Activated naive CD8-positive, alpha-beta T cell treated with anti-CD3 and anti-CD28 coated beads for 36 hours (primary cell): ENCODE data around the gene CSHL1. TPM values are rescaled to one million over a fixed set of nuclear protein-coding genes. Genes with fewer than 3 reads are reported as not detected.

Experiments used
- DNase-seq: peaks from one replicate; pipeline ENCODE4 v3.0.0; 2021
- H3K27ac Mint-ChIP-seq: one replicate; pipeline ENCODE4 v1.8.0; 2022; ENCODE audit warnings: mild to moderate bottlenecking, moderate library complexity, mixed read lengths
- H3K27me3 Mint-ChIP-seq: one replicate; pipeline ENCODE4 v1.8.0; 2022; ENCODE audit warnings: mild to moderate bottlenecking, mixed read lengths
- H3K36me3 Mint-ChIP-seq: one replicate; pipeline ENCODE4 v1.8.0; 2021; ENCODE audit warnings: mild to moderate bottlenecking, mixed read lengths
- H3K4me1 Mint-ChIP-seq: one replicate; pipeline ENCODE4 v1.8.0; 2021; ENCODE audit warnings: mixed read lengths
- H3K4me3 Mint-ChIP-seq: one replicate; pipeline ENCODE4 v1.8.0; 2022; ENCODE audit warnings: mild to moderate bottlenecking, moderate library complexity, mixed read lengths
- H3K9me3 Mint-ChIP-seq: one replicate; pipeline ENCODE4 v1.8.0; 2022; ENCODE audit warnings: mixed read lengths
- total RNA-seq, 2 experiments: library from RNA; stranded (reverse); gene quantifications; one replicate each; pipeline ENCODE4 v1.2.3, GENCODE V29; 2021

Gene CSHL1
- total RNA-seq, result not detected

GRCh38 chr17:63911041-63911635 is at the start of gene CSHL1:
CSHL1 (minus strand) TSS chr17:63911258; CDS start chr17:63911196, 62 bp downstream.
- Mint-ChIP-seq H3K4me1 (no peaks in the 10 kb centered on the region), H3K4me3 (no peak within 1 kb of the TSS), H3K9me3 (no peaks in the 10 kb centered on the region), H3K27ac (no peak within 1 kb of the TSS), H3K27me3 (no peaks in the 10 kb centered on the region), H3K36me3 (no peaks in the 10 kb centered on the region)
- DNase-seq, result no peak

- H3K4me1 Mint-ChIP-seq, result peaks cover 2% of the 10 kb centered on the region
- no peaks in the 10 kb centered on the region for H3K36me3 Mint-ChIP-seq
- H3K4me3 Mint-ChIP-seq, result no peak overlapping the region
- H3K27ac Mint-ChIP-seq, result no peak overlapping the region
- no peaks in the 10 kb centered on the region for H3K27me3 Mint-ChIP-seq
- no peaks in the 10 kb centered on the region for H3K9me3 Mint-ChIP-seq
- DNase-seq, result no peak
These were observed 49.4 kb upstream of the CSHL1 start for GRCh38 chr17:63960430-63960829.

DNA sequence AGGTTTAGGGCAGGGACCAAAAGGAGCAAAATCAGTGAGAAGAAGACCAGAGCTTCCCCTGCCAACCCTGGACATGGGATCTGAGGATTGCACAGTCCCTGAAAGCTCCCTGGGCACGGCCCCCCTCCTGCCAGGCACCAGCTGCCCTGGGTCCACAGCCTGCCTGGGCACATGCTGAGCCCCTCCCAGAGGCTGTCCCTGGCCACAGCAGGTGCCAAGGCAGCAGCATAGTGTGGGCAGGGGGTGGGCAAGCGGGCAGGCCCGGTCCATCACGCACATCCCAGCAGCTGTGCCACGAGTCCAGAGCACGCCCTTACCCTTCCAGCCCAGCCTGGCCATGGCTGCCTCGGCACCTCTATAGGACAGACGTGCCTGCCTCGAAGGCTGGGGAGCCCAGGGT is 48.9 kb upstream of the CSHL1 start:
- H3K27ac Mint-ChIP-seq, result no peak overlapping the region
- no peak for DNase-seq
- peaks cover 4% of the 10 kb centered on the region for H3K4me1 Mint-ChIP-seq
- no peak overlapping the region for H3K4me3 Mint-ChIP-seq
- no peaks in the 10 kb centered on the region for H3K27me3 Mint-ChIP-seq
- no peaks in the 10 kb centered on the region for H3K9me3 Mint-ChIP-seq
- H3K36me3 Mint-ChIP-seq, result no peaks in the 10 kb centered on the region

GRCh38 chr17:63956296-63956920 is 45.4 kb upstream of the CSHL1 start:
- Mint-ChIP-seq H3K27ac (no peak overlapping the region), H3K9me3 (no peaks in the 10 kb centered on the region), H3K4me1 (peaks cover 19% of the 10 kb centered on the region), H3K36me3 (no peaks in the 10 kb centered on the region), H3K27me3 (no peaks in the 10 kb centered on the region), H3K4me3 (no peak overlapping the region)
- DNase-seq, result no peak

GRCh38 chr17:63955791-63956190 is 44.7 kb upstream of the CSHL1 start:
- Mint-ChIP-seq H3K4me3 (no peak overlapping the region), H3K4me1 (peaks cover 19% of the 10 kb centered on the region), H3K36me3 (no peaks in the 10 kb centered on the region), H3K9me3 (no peaks in the 10 kb centered on the region), H3K27ac (peak overlapping the region; percentile 1), H3K27me3 (no peaks in the 10 kb centered on the region)
- DNase-seq, result no peak

GRCh38 chr17:63955232-63955631 is 44.2 kb upstream of the CSHL1 start:
- H3K27ac Mint-ChIP-seq, result no peak overlapping the region
- no peaks in the 10 kb centered on the region for H3K9me3 Mint-ChIP-seq
- no peak overlapping the region for H3K4me3 Mint-ChIP-seq
- no peaks in the 10 kb centered on the region for H3K27me3 Mint-ChIP-seq
- no peak for DNase-seq
- H3K36me3 Mint-ChIP-seq, result no peaks in the 10 kb centered on the region
- H3K4me1 Mint-ChIP-seq, result peaks cover 19% of the 10 kb centered on the region

GRCh38 chr17:63954402-63955063 is 43.5 kb upstream of the CSHL1 start:
- DNase-seq, result peak; percentile 38
- Mint-ChIP-seq H3K4me1 (peaks cover 19% of the 10 kb centered on the region), H3K36me3 (no peaks in the 10 kb centered on the region), H3K9me3 (no peaks in the 10 kb centered on the region), H3K27me3 (no peaks in the 10 kb centered on the region), H3K27ac (peak overlapping the region; percentile 80), H3K4me3 (peak overlapping the region; percentile 32)

GRCh38 chr17:63950940-63951907 is 40.2 kb upstream of the CSHL1 start:
- Mint-ChIP-seq H3K27me3 (no peaks in the 10 kb centered on the region), H3K4me1 (peaks cover 24% of the 10 kb centered on the region), H3K36me3 (no peaks in the 10 kb centered on the region), H3K4me3 (no peak overlapping the region), H3K27ac (no peak overlapping the region), H3K9me3 (no peaks in the 10 kb centered on the region)
- no peak for DNase-seq

DNA sequence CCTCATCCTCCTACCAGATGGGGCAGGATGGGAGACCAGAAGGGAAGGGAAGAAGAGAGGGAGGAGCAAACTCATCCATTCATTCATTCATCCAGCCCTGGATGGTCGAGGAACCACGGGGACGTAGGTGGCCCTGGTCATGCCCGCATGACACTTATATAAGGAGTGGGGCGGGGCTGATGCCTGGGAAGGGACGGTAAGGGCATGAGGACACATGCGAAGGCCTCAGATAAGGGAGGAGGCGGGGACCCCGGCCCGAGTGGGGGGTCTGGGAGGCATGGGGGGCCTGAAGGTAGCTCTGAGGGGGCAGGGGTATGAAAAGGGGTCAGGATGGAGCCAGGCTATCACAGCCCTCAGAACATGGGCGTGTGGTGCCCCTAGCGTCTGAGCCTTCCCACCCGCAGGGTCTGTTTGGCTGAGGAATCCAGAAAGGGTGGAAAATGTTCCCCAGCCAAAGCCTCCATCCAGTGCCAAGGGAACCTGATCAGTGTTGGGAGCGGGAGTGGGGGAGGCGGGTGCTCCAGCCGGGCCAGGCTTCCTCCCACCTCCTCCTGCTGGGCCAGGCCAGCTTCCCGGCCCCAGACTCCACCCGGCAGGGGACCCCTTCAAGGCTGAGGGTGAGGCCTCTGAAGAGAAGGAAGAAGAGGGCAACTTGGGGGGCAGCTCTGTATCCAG is 38.7 kb upstream of the CSHL1 start:
- H3K4me1 Mint-ChIP-seq, result peaks cover 28% of the 10 kb centered on the region
- no peaks in the 10 kb centered on the region for H3K27me3 Mint-ChIP-seq
- H3K27ac Mint-ChIP-seq, result no peak overlapping the region
- DNase-seq, result no peak
- no peak overlapping the region for H3K4me3 Mint-ChIP-seq
- no peaks in the 10 kb centered on the region for H3K9me3 Mint-ChIP-seq
- no peaks in the 10 kb centered on the region for H3K36me3 Mint-ChIP-seq

- DNase-seq, result no peak
- H3K4me3 Mint-ChIP-seq, result no peak overlapping the region
- no peak overlapping the region for H3K27ac Mint-ChIP-seq
- peaks cover 17% of the 10 kb centered on the region for H3K4me1 Mint-ChIP-seq
- H3K36me3 Mint-ChIP-seq, result no peaks in the 10 kb centered on the region
- H3K27me3 Mint-ChIP-seq, result no peaks in the 10 kb centered on the region
- no peaks in the 10 kb centered on the region for H3K9me3 Mint-ChIP-seq
These were observed 37.5 kb upstream of the CSHL1 start for GRCh38 chr17:63948521-63948920.

- H3K4me3 Mint-ChIP-seq, result no peak overlapping the region
- no peaks in the 10 kb centered on the region for H3K27me3 Mint-ChIP-seq
- no peak for DNase-seq
- peaks cover 15% of the 10 kb centered on the region for H3K4me1 Mint-ChIP-seq
- no peaks in the 10 kb centered on the region for H3K9me3 Mint-ChIP-seq
- no peaks in the 10 kb centered on the region for H3K36me3 Mint-ChIP-seq
- no peak overlapping the region for H3K27ac Mint-ChIP-seq
These were observed 36.8 kb upstream of the CSHL1 start for GRCh38 chr17:63947711-63948330.

GRCh38 chr17:63946440-63947363 is 35.6 kb upstream of the CSHL1 start:
- H3K27me3 Mint-ChIP-seq, result no peaks in the 10 kb centered on the region
- peaks cover 15% of the 10 kb centered on the region for H3K4me1 Mint-ChIP-seq
- H3K36me3 Mint-ChIP-seq, result no peaks in the 10 kb centered on the region
- H3K9me3 Mint-ChIP-seq, result no peaks in the 10 kb centered on the region
- H3K4me3 Mint-ChIP-seq, result peak overlapping the region; percentile 57
- peak; percentile 66 for DNase-seq
- peak overlapping the region; percentile 83 for H3K27ac Mint-ChIP-seq

DNA sequence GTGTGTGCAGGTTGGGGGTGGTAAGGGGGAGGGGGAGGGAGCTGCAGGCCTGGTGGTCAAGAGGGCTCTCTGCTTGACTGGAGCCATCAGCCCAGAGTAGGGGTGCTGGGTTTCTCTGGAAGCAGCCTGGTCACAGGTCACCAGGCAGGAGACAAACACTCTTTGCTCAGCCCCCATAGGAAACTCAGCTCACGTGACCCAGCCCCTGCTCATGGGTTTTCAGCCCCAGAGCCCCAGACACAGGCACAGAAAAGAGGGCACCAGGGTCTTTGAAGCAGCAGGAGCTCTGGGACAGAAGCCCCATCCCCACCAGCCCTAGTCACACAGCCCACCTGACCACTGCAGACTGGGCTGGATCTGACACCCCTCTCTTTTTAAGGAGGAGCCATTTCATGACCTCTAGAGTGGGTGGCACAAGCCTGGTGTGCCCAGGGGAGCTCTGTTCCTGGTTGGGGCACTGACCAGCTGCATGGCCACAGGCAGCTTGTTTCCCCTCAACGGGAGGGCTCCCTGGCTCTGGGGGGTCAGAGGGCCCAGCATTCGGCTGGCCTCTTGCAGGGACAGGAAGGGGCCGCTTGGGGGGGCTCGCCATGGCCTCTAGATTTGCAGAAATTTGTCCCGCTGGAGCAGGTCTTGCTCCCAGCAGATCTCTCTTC is 34.9 kb upstream of the CSHL1 start:
- H3K27me3 Mint-ChIP-seq, result no peaks in the 10 kb centered on the region
- H3K36me3 Mint-ChIP-seq, result no peaks in the 10 kb centered on the region
- H3K4me1 Mint-ChIP-seq, result peaks cover 15% of the 10 kb centered on the region
- no peak overlapping the region for H3K4me3 Mint-ChIP-seq
- DNase-seq, result no peak
- no peak overlapping the region for H3K27ac Mint-ChIP-seq
- no peaks in the 10 kb centered on the region for H3K9me3 Mint-ChIP-seq
